PC-3 (cell line): ENCODE data around the gene CLIP3. TPM values are rescaled to one million over a fixed set of nuclear protein-coding genes. Genes with fewer than 3 reads are reported as not detected.

Source experiments
- ATAC-seq: fragments of 200-7000 bp; cut with Tn5 transposase; 2 replicates; pipeline ENCODE4 v1.9.1; 2020; ENCODE audit warnings: mild to moderate bottlenecking, moderate library complexity
- BruUV-seq: library from RNA; stranded (reverse); fragments of 400-500 nt; replicated peaks from 2 replicates; lab custom pipeline; 2021; lab: Mats Ljungman, UMichigan
- CTCF ChIA-PET: fragments of 300-600 bp; sonication (Branson Sonifier 250); formaldehyde crosslinking; loops from one replicate; lab custom pipeline; 2022; ENCODE audit warnings: antibody characterized with exemption; lab: Charles Lee
- POLR2A ChIA-PET: fragments of 300-600 bp; sonication (Branson Sonifier 250); formaldehyde crosslinking; loops from one replicate; lab custom pipeline; 2022; ENCODE audit warnings: antibody characterized with exemption; ENCODE audit not compliant: unreplicated experiment; lab: Charles Lee
- DNase-seq: peaks from one replicate; pipeline ENCODE4 v3.0.0-alpha.2; 2015
- H2AFZ ChIP-seq: fragments of 300-600 bp; sonication (generic); 2 replicates; pipeline ENCODE4 v1.6.0; 2016; ENCODE audit warnings: antibody characterized with exemption, low read length
- H3F3A ChIP-seq: fragments of 300-600 bp; sonication (generic); one replicate; pipeline ENCODE4 v1.6.0; 2017; ENCODE audit warnings: antibody characterized with exemption, low read length, control low read depth, mild to moderate bottlenecking; ENCODE audit not compliant: unreplicated experiment
- H3K27ac ChIP-seq: fragments of 300-600 bp; sonication (generic); 2 replicates; pipeline ENCODE4 v1.5.1; 2016; ENCODE audit warnings: mild to moderate bottlenecking, low read length
- H3K27me3 ChIP-seq: fragments of 300-600 bp; sonication (generic); 2 replicates; pipeline ENCODE4 v1.6.1; 2016; ENCODE audit warnings: low read length, mixed read lengths
- H3K36me3 ChIP-seq: fragments of 300-600 bp; sonication (generic); 2 replicates; pipeline ENCODE4 v1.6.1; 2016; ENCODE audit warnings: low read depth, mixed run types, low read length, mixed read lengths
- H3K4me1 ChIP-seq: fragments of 300-600 bp; sonication (generic); 2 replicates; pipeline ENCODE4 v1.5.1; 2016; ENCODE audit warnings: low read length; ENCODE audit not compliant: insufficient read depth
- H3K4me2 ChIP-seq: fragments of 300-600 bp; sonication (generic); 2 replicates; pipeline ENCODE4 v1.6.0; 2016; ENCODE audit warnings: low read length
- H3K4me3 ChIP-seq: fragments of 300-600 bp; sonication (generic); 2 replicates; pipeline ENCODE4 v1.5.1; 2016; ENCODE audit warnings: mild to moderate bottlenecking, low read length, mixed read lengths
- H3K79me2 ChIP-seq: fragments of 300-600 bp; sonication (generic); 2 replicates; pipeline ENCODE4 v1.6.1; 2017; ENCODE audit warnings: low read length, mixed read lengths
- H3K9ac ChIP-seq: fragments of 300-600 bp; sonication (generic); 2 replicates; pipeline ENCODE4 v1.6.0; 2016; ENCODE audit warnings: mild to moderate bottlenecking, low read length
- H3K9me2 ChIP-seq: fragments of 300-600 bp; sonication (generic); replicated peaks from 2 replicates; pipeline ENCODE4 v1.6.1; 2016; ENCODE audit warnings: mixed run types, low read length, mixed read lengths
- H3K9me3 ChIP-seq: fragments of 300-600 bp; sonication (generic); 2 replicates; pipeline ENCODE4 v1.6.1; 2016; ENCODE audit warnings: low read length, mixed read lengths
- H4K20me1 ChIP-seq: fragments of 300-600 bp; sonication (generic); 2 replicates; pipeline ENCODE4 v1.6.1; 2016; ENCODE audit warnings: low read length, mixed read lengths
- EZH2 ChIP-seq: fragments of 300-600 bp; sonication (generic); IDR thresholded peaks from one replicate; pipeline ENCODE4 v1.6.1; 2017; ENCODE audit warnings: antibody characterized with exemption, mild to moderate bottlenecking, low read length; ENCODE audit not compliant: unreplicated experiment
- EZH2phosphoT487 ChIP-seq: fragments of 300-600 bp; sonication (generic); IDR thresholded peaks from 2 replicates; pipeline ENCODE4 v1.6.1; 2018; ENCODE audit warnings: mild to moderate bottlenecking, antibody characterized with exemption, low read length, borderline replicate concordance
- intact Hi-C: fragments of 100-400 bp; cut with micrococcal nuclease; formaldehyde crosslinking; loops from 2 replicates; pipeline ENCODE4 v1.9.0; 2023
- total RNA-seq: library from RNA; depleted of rRNA; stranded (reverse); fragments of >200 nt; gene quantifications from 2 replicates; pipeline ENCODE4 v1.2.3, GENCODE V29; 2014
- TF ChIP-seq, protein P1 (sequence below): fragments of 300-600 bp; sonication (generic); conservative IDR thresholded peaks from 2 replicates; pipeline ENCODE4 v1.5.1; 2017; ENCODE audit warnings: antibody characterized with exemption, low read depth, mild to moderate bottlenecking, low read length

The CLIP3 gene
- total RNA-seq, 1 experiment from 2014 or later: 0.07 TPM

DNA sequence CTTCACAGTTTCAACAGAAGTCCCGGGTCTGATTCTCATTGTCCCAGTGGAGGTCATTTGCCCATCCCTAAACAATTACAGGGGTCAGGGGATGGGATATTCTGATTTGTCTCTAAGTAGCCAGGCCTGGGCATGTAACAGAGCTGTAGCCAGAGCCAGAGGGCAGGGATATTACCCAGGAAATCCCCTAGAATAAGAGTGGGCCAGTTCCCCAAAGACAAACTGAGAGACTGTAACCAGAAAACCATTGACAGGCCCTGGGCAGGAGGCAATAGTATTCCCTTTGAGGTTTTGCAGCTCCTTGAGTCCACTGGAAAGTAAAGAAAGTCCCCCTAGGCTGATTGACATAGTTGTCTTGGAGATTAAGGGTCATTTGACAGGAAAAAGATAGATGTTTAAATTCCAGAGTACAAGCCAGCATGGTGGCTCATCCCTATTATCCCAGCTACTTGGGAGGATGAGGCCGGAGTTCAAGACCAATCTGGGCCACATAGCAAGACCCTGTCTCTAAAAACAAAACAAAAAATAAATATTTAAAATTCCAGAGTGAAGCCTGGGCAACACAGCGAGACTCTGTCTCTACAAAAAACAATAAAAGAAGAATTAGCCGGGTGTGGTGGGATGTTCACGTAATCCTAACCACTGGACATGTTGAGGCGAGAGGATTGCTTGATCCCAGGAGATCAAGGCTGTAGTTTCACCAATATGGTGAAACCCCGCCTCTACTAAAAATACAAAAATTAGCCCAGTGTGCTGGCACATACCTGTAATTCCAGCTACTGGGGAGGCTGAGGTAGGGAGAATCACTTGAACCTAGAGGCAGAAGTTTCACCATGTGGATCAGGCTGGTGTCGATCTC is 39.5 kb downstream of the CLIP3 start:
- BruUV-seq: no TSS peak
- peaks cover 7% of the 10 kb centered on the region for H3K4me1 ChIP-seq
- H3K4me2 ChIP-seq: no peak overlapping the region
- no peaks in the 10 kb centered on the region for H3K9me2 ChIP-seq
- no peaks in the 10 kb centered on the region for H3K27me3 ChIP-seq
- H3K36me3 ChIP-seq: no peaks in the 10 kb centered on the region; the same call in 1 of the 2 replicates
- H3K9me3 ChIP-seq: no peaks in the 10 kb centered on the region
- no peaks in the 10 kb centered on the region for H3F3A ChIP-seq
- ChIA-PET POLR2A (no interaction called here), CTCF (no interaction called here)
- H2AFZ ChIP-seq: no peak overlapping the region
- intact Hi-C loops: no loop called here
- no peaks in the 10 kb centered on the region for H4K20me1 ChIP-seq
- no peak overlapping the region for H3K4me3 ChIP-seq
- H3K9ac ChIP-seq: no peak overlapping the region
- DNase-seq: no peak
- H3K79me2 ChIP-seq: peaks cover 27% of the 10 kb centered on the region
- no peak overlapping the region for H3K27ac ChIP-seq
- ATAC-seq: no peak
- no peak for TF ChIP-seq EZH2
- TF ChIP-seq, protein P1, sequence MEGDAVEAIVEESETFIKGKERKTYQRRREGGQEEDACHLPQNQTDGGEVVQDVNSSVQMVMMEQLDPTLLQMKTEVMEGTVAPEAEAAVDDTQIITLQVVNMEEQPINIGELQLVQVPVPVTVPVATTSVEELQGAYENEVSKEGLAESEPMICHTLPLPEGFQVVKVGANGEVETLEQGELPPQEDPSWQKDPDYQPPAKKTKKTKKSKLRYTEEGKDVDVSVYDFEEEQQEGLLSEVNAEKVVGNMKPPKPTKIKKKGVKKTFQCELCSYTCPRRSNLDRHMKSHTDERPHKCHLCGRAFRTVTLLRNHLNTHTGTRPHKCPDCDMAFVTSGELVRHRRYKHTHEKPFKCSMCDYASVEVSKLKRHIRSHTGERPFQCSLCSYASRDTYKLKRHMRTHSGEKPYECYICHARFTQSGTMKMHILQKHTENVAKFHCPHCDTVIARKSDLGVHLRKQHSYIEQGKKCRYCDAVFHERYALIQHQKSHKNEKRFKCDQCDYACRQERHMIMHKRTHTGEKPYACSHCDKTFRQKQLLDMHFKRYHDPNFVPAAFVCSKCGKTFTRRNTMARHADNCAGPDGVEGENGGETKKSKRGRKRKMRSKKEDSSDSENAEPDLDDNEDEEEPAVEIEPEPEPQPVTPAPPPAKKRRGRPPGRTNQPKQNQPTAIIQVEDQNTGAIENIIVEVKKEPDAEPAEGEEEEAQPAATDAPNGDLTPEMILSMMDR: no peak
- TF ChIP-seq EZH2phosphoT487: no peak

DNA sequence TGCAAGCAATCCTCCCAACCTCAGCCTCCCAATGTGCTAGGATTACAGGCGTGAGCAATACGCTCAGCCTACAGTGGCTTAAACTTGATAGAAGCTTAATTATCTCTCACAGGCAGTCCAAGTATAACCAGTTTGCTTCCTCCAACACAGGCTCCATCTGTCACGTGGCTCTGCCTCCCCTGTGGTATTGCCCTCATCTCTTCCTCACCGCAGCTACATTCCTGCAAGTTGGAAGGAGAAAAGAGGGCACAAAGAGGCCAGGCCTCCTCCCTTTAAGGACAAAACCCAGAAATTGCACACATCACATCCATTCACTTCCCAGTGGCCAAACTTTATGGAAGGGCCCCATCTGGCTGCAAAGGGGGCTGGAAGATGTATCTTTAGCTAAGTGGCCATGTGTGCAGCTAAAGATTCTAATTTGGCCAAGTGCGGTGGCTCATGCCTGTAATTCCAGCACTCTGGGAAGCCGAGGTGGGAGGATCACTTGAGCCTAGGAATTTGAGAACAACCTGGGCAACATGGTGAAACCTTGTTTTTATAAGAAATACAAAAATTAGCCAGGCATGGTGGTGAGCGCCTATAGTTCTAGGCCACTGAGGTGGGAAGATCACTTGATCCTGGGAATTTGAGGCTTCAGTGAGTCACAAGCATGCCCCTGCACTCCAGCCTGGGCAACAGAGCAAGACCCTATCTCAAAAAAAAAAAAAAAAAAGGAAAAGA is 40.8 kb downstream of the CLIP3 start:
- Histone ChIP-seq H3K9me3 (no peaks in the 10 kb centered on the region), H3K9me2 (no peaks in the 10 kb centered on the region), H3K4me1 (peaks cover 7% of the 10 kb centered on the region), H4K20me1 (no peaks in the 10 kb centered on the region), H2AFZ (no peak overlapping the region), H3K4me2 (no peak overlapping the region), H3K36me3 (no peaks in the 10 kb centered on the region), H3K27ac (no peak overlapping the region), H3F3A (no peaks in the 10 kb centered on the region), H3K4me3 (no peak overlapping the region), H3K9ac (no peak overlapping the region), H3K79me2 (peaks cover 19% of the 10 kb centered on the region), H3K27me3 (no peaks in the 10 kb centered on the region)
- DNase-seq (no peak), ATAC-seq (no peak)
- ChIA-PET CTCF (no interaction called here), POLR2A (no interaction called here)
- TF ChIP-seq EZH2 (no peak), EZH2phosphoT487 (no peak)
- TF ChIP-seq, protein P1: no peak
- BruUV-seq: no TSS peak
- intact Hi-C loops: no loop called here
